Kidney (tissue), 14 donors: ENCODE results near the gene CCDC3. TPM values are rescaled to one million over a fixed set of nuclear protein-coding genes. Genes with fewer than 3 reads are reported as not detected.

ENCODE experiments used
- DNase-seq, 5 donors: peaks; one replicate each; pipeline ENCODE4 v3.0.0-alpha.2; 2013 to 2020
- FAIRE-seq: peaks from 2 replicates; lab custom pipeline; 2012; peaks lifted over from hg19 to GRCh38; lab: Jason Lieb, UNC
- H3K27ac ChIP-seq, 2 donors: one replicate each; pipeline ENCODE4 v1.7.0; 2013; ENCODE audit warnings: low read depth in 2 of 2, low read length in 2 of 2, inconsistent platforms in 1 of 2
- H3K27me3 ChIP-seq: one replicate; pipeline ENCODE4 v1.7.1; 2013; ENCODE audit warnings: low read length, inconsistent platforms; ENCODE audit not compliant: control insufficient read depth, insufficient read depth
- H3K36me3 ChIP-seq, 3 donors: one replicate each; pipeline versions ENCODE4 v1.7.0 to v1.7.1; 2013; ENCODE audit warnings: low read length in 3 of 3, control low read depth in 1 of 3, inconsistent platforms in 1 of 3; ENCODE audit not compliant: insufficient read depth in 3 of 3, control insufficient read depth in 2 of 3
- H3K4me1 ChIP-seq, 3 donors: one replicate each; pipeline versions ENCODE4 v1.7.0 to v1.7.1; 2013; ENCODE audit warnings: low read length in 3 of 3, inconsistent platforms in 1 of 3, low read depth in 1 of 3; ENCODE audit not compliant: control insufficient read depth in 2 of 3, insufficient read depth in 2 of 3
- H3K4me3 ChIP-seq, 3 donors: one replicate each; pipeline versions ENCODE4 v1.7.0 to v1.8.1; 2013; ENCODE audit warnings: low read length in 3 of 3, control low read depth in 1 of 3, inconsistent platforms in 1 of 3
- H3K9ac ChIP-seq, 3 donors: one replicate each; pipeline versions ENCODE4 v1.7.0 to v1.7.1; 2013; ENCODE audit warnings: low read length in 3 of 3, control low read depth in 1 of 3, inconsistent platforms in 1 of 3
- H3K9me3 ChIP-seq, 3 donors: one replicate each; pipeline versions ENCODE4 v1.7.0 to v1.7.1; 2013; ENCODE audit warnings: low read length in 3 of 3, control low read depth in 1 of 3, inconsistent platforms in 1 of 3; ENCODE audit not compliant: control insufficient read depth in 2 of 3, insufficient read depth in 1 of 3
- CTCF ChIP-seq: IDR thresholded peaks from 3 replicates; pipeline ENCODE4 v1.5.1; 2012; ENCODE audit warnings: mild to moderate bottlenecking, moderate library complexity, borderline replicate concordance; ENCODE audit not compliant: insufficient read depth; ENCODE audit errors: extremely low read depth
- intact Hi-C: fragments of 100-400 bp; cut with DNase I; formaldehyde crosslinking; loops from one replicate; pipeline ENCODE4 v1.11.1; 2022
- polyA plus RNA-seq: library from polyadenylated mRNA; stranded (reverse); fragments of 350-450 nt; fragmentation: Illumina TruSeq; extraction: RNeasy Lipid Tissue Mini Kit (QIAGEN cat#74804); gene quantifications from one replicate; pipeline ENCODE4 v1.2.3, GENCODE V29; 2014; ENCODE audit warnings: low read depth, low replicate concordance; ENCODE audit not compliant: insufficient read depth
- total RNA-seq: library from RNA; stranded (reverse); fragmentation: NEBNext Ultra II Directional; extraction: Animal tissue kit (Norgen Biotek cat#: 25700); gene quantifications from one replicate; pipeline ENCODE4 v1.2.1, GENCODE V29; 2021
- donor health status: control.
- donor health status: control.
- donor health status: control.
- donor health status: control.
- donor health status: control.
- donor health status: DM: yes; HTN: yes; CAD: no.
- donor health status: Normal renal cell carcinoma (clear cell type).

Gene CCDC3
- total and polyA plus RNA-seq, 2 donors from 2014 or later: 9.7 to 33.5 TPM

- DNase-seq: no peak
- no peak for FAIRE-seq
Observed at GRCh38 chr10:12958546-12959110, 42.9 kb downstream of the CCDC3 start.

GRCh38 chr10:12957081-12957480, 44.4 kb downstream of the CCDC3 start:
- peaks cover 0 to 4% (median 3%) of the 10 kb centered on the region in 3 donors for H3K9me3 ChIP-seq
- FAIRE-seq: no peak

More at GRCh38 chr10:12958546-12959110, 42.9 kb downstream of the CCDC3 start:
- intact Hi-C loops: no loop called here
- no peak overlapping the region for H3K27ac ChIP-seq
- H3K36me3 ChIP-seq: no peaks in the 10 kb centered on the region
- peaks cover 0 to 6% (median 0%) of the 10 kb centered on the region in 3 donors for H3K4me1 ChIP-seq
- H3K4me3 ChIP-seq: no peak overlapping the region
- H3K9ac ChIP-seq: no peak overlapping the region
- no peaks in the 10 kb centered on the region for H3K27me3 ChIP-seq
- H3K9me3 ChIP-seq: no peaks in the 10 kb centered on the region
- TF ChIP-seq CTCF: no peak

GRCh38 chr10:12954866-12955265, 46.6 kb downstream of the CCDC3 start:
- H3K27ac ChIP-seq: no peak overlapping the region
- DNase-seq (no peak), FAIRE-seq (no peak)
- no peak for TF ChIP-seq CTCF
- H3K4me3 ChIP-seq: no peak overlapping the region
- no peak overlapping the region for H3K9ac ChIP-seq
- H3K27me3 ChIP-seq: no peaks in the 10 kb centered on the region
- intact Hi-C loops: no loop called here
- H3K36me3 ChIP-seq: no peaks in the 10 kb centered on the region
- H3K4me1 ChIP-seq: no peaks in the 10 kb centered on the region
- H3K9me3 ChIP-seq: peaks cover 0 to 4% (median 3%) of the 10 kb centered on the region in 3 donors

More at GRCh38 chr10:12957081-12957480, 44.4 kb downstream of the CCDC3 start:
- Histone ChIP-seq H3K9ac (no peak overlapping the region), H3K36me3 (no peaks in the 10 kb centered on the region), H3K27ac (no peak overlapping the region), H3K4me1 (peaks cover 0 to 6% (median 0%) of the 10 kb centered on the region in 3 donors), H3K27me3 (no peaks in the 10 kb centered on the region), H3K4me3 (no peak overlapping the region)
- intact Hi-C loops: no loop called here
- no peak for TF ChIP-seq CTCF
- DNase-seq: no peak
